ENCODE measurements around the gene ARNT2. TPM values are rescaled to one million over a fixed set of nuclear protein-coding genes. Genes with fewer than 3 reads are reported as not detected.

ARNT2 gene
- total and polyA plus RNA-seq, 10 of the 15 experiments (the other 5 are each of a cell fraction or from before 2014, with no cell fraction given): 0.07 to 0.49 (median 0.09) TPM; not detected in 6

DNA sequence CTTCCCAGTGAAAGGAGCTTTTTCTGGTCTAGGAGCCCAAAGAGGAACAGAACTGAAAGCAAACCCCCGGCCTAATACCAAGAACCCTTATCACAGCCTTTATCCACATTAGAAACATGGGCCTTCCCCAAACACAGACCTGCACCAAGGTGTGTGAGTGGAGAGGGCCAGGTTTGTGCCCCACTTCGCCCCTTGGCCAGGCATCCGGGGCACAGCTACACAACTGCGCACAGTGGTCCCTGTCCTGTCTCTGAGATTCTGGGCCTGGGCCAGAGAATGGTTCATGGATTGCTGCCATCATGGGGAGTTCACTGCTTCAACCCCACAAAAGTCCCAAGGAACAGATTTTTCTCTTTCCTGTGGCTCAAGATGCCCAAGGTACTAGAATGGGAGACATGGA lies 165.5 kb downstream of the ARNT2 start:
- FAIRE-seq: no peak
- 76% methylated on average over 4 of the region's 4 CpGs for WGBS (ENCODE audit: insufficient coverage, insufficient replicate concordance, low lambda C conversion rate, missing lambda C conversion rate)
- Histone ChIP-seq H3K4me2 (ENCODE audit: control insufficient read depth, insufficient read depth) (no peak overlapping the region), H3K9ac (ENCODE audit: control insufficient read depth, insufficient read depth, low read length) (no peak overlapping the region), H3K4me1 (ENCODE audit: control insufficient read depth, insufficient read depth, low read length) (no peaks in the 10 kb centered on the region), H3K9me3 (replicated peaks; ENCODE audit: control insufficient read depth, insufficient read depth, low read length) (no peaks in the 10 kb centered on the region), H3K36me3 (ENCODE audit: control insufficient read depth in 2 of 2, insufficient read depth in 2 of 2, low read length in 1 of 2) (no peaks in the 10 kb centered on the region), H2AFZ (ENCODE audit: control insufficient read depth, low read depth, low read length) (no peak overlapping the region), H4K20me1 (ENCODE audit: control insufficient read depth, insufficient read depth) (no peaks in the 10 kb centered on the region), H3K27ac (ENCODE audit: control insufficient read depth, insufficient read depth) (no peak overlapping the region), H3K4me3 (no peak overlapping the region), H3K79me2 (ENCODE audit: control insufficient read depth, insufficient read depth, low read length) (no peaks in the 10 kb centered on the region), H3K27me3 (replicated peaks in 1 of 2; ENCODE audit: control insufficient read depth in 2 of 2, insufficient read depth in 2 of 2, low read length in 1 of 2) (peaks cover 0 to 5% of the 10 kb centered on the region in 2 experiments; a peak in 1 of 4 replicates)
- ChIA-PET SMC1A (ENCODE audit: uncharacterized antibody, unreplicated experiment) (interaction anchor here (0.9 kb wide), 1 partner anchor 169 kb away, joined by 3 read pairs; no protein-coding TSS in a partner anchor), CTCF (interaction anchor here (1.2 to 4.8 kb wide), 3 partner anchors 204 to 399 kb away, joined by 4 to 86 read pairs (median 28); no protein-coding TSS in a partner anchor), POLR2A (no interaction called here), RAD21 (ENCODE audit: unreplicated experiment) (interaction anchor here (4.5 kb wide), 1 partner anchor 207 kb away, joined by 59 read pairs; no protein-coding TSS in a partner anchor)
- in situ Hi-C loops (cut with MboI): loop anchor here (10.0 kb wide), 1 partner anchor 205 kb away; the partner anchor contains the start of gene CEMIP
- no TSS peak for BruUV-seq (replicated peaks)
- intact Hi-C loops (cut with micrococcal nuclease; ENCODE audit: unreplicated experiment): loop anchor here (5.0 kb wide), 1 partner anchor 112 kb away; no protein-coding TSS in a partner anchor
- ATAC-seq: no peak
- no peak for DNase-seq (ENCODE audit: low read depth, low spot score)
- TF ChIP-seq FOXK2 (IDR thresholded peaks at IDR 0.05): no peak
- no peak for TF ChIP-seq MTA2 (IDR thresholded peaks at IDR 0.05; ENCODE audit: low read depth)
- TF ChIP-seq BRCA1 (IDR thresholded peaks at IDR 0.05; ENCODE audit: low read depth, low read length): no peak
- TF ChIP-seq, protein P1, sequence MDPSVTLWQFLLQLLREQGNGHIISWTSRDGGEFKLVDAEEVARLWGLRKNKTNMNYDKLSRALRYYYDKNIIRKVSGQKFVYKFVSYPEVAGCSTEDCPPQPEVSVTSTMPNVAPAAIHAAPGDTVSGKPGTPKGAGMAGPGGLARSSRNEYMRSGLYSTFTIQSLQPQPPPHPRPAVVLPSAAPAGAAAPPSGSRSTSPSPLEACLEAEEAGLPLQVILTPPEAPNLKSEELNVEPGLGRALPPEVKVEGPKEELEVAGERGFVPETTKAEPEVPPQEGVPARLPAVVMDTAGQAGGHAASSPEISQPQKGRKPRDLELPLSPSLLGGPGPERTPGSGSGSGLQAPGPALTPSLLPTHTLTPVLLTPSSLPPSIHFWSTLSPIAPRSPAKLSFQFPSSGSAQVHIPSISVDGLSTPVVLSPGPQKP (IDR thresholded peaks at IDR 0.05; ENCODE audit: low read depth, low read length): no peak

DNA sequence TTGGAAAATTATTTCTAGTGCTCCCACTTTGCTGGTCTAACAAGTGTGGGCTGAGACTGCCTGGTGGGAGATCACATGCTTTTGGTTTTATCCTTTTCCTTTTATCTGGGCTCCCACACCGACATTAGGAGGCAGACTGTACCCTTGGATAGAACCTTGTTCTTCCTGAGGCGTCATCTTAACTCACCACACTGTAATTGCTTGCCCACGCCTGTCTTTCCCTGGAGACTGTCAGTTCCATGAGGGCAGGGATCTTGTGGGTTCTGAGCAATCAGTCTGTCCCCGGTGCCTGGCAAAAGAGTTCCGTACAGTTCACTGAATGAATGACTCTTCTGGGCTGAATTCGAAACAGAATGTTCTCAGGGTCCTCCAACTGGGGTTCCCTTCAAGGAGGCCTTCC lies 166.4 kb downstream of the ARNT2 start:
- FAIRE-seq (no peak), ATAC-seq (no peak), DNase-seq (ENCODE audit: low read depth, low spot score) (no peak)
- Histone ChIP-seq H2AFZ (ENCODE audit: control insufficient read depth, low read depth, low read length) (no peak overlapping the region), H3K27me3 (replicated peaks in 1 of 2; ENCODE audit: control insufficient read depth in 2 of 2, insufficient read depth in 2 of 2, low read length in 1 of 2) (peaks cover 0 to 8% of the 10 kb centered on the region in 2 experiments; a peak in 1 of 4 replicates), H4K20me1 (ENCODE audit: control insufficient read depth, insufficient read depth) (no peaks in the 10 kb centered on the region), H3K9me3 (replicated peaks; ENCODE audit: control insufficient read depth, insufficient read depth, low read length) (no peaks in the 10 kb centered on the region), H3K27ac (ENCODE audit: control insufficient read depth, insufficient read depth) (no peak overlapping the region), H3K4me3 (no peak overlapping the region), H3K36me3 (ENCODE audit: control insufficient read depth in 2 of 2, insufficient read depth in 2 of 2, low read length in 1 of 2) (no peaks in the 10 kb centered on the region), H3K9ac (ENCODE audit: control insufficient read depth, insufficient read depth, low read length) (no peak overlapping the region), H3K4me1 (ENCODE audit: control insufficient read depth, insufficient read depth, low read length) (no peaks in the 10 kb centered on the region), H3K79me2 (ENCODE audit: control insufficient read depth, insufficient read depth, low read length) (no peaks in the 10 kb centered on the region), H3K4me2 (ENCODE audit: control insufficient read depth, insufficient read depth) (no peak overlapping the region)
- ChIA-PET RAD21 (ENCODE audit: unreplicated experiment) (no interaction called here), POLR2A (no interaction called here), SMC1A (ENCODE audit: uncharacterized antibody, unreplicated experiment) (no interaction called here), CTCF (no interaction called here)
- 29% methylated on average over 6 of the region's 6 CpGs for WGBS (ENCODE audit: insufficient coverage, insufficient replicate concordance, low lambda C conversion rate, missing lambda C conversion rate)
- BruUV-seq (replicated peaks): no TSS peak
- in situ Hi-C loops (cut with MboI): no loop called here
- intact Hi-C loops (cut with micrococcal nuclease; ENCODE audit: unreplicated experiment): no loop called here
- no peak for TF ChIP-seq ZNF384 (IDR thresholded peaks at IDR 0.05; ENCODE audit: borderline replicate concordance, low read depth, low read length)
- no peak for TF ChIP-seq NFYB (IDR thresholded peaks at IDR 0.05; ENCODE audit: insufficient read depth, low read depth, low read length)
- TF ChIP-seq POU2F2 (IDR thresholded peaks at IDR 0.05; ENCODE audit: borderline replicate concordance, low read depth, low read length): no peak
- TF ChIP-seq POLR2AphosphoS2 (IDR thresholded peaks at IDR 0.05; ENCODE audit: low read depth, low read length): no peak
- TF ChIP-seq, protein P2, sequence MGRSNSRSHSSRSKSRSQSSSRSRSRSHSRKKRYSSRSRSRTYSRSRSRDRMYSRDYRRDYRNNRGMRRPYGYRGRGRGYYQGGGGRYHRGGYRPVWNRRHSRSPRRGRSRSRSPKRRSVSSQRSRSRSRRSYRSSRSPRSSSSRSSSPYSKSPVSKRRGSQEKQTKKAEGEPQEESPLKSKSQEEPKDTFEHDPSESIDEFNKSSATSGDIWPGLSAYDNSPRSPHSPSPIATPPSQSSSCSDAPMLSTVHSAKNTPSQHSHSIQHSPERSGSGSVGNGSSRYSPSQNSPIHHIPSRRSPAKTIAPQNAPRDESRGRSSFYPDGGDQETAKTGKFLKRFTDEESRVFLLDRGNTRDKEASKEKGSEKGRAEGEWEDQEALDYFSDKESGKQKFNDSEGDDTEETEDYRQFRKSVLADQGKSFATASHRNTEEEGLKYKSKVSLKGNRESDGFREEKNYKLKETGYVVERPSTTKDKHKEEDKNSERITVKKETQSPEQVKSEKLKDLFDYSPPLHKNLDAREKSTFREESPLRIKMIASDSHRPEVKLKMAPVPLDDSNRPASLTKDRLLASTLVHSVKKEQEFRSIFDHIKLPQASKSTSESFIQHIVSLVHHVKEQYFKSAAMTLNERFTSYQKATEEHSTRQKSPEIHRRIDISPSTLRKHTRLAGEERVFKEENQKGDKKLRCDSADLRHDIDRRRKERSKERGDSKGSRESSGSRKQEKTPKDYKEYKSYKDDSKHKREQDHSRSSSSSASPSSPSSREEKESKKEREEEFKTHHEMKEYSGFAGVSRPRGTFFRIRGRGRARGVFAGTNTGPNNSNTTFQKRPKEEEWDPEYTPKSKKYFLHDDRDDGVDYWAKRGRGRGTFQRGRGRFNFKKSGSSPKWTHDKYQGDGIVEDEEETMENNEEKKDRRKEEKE (IDR thresholded peaks at IDR 0.05): no peak
- TF ChIP-seq FOS (IDR thresholded peaks at IDR 0.05; ENCODE audit: borderline replicate concordance, extremely low read depth, insufficient read length): no peak
- TF ChIP-seq FOXM1 (IDR thresholded peaks at IDR 0.05; ENCODE audit: low read depth, low read length): no peak
- TF ChIP-seq RB1 (IDR thresholded peaks at IDR 0.05; ENCODE audit: borderline replicate concordance): no peak
- TF ChIP-seq YBX1 (IDR thresholded peaks at IDR 0.05): no peak

Measured in GM12878 (cell line).